HEK293 (cell line): ENCODE measurements around the gene EVI5L.

ENCODE experiments used
- EGR2 ChIP-seq: fragments of 450-650 bp; formaldehyde crosslinking; IDR thresholded peaks from 2 replicates; pipeline ENCODE4 v1.5.1; 2016; ENCODE audit warnings: low read depth, missing biosample characterization, missing genetic modification characterization
- GLI4 ChIP-seq: fragments of 450-650 bp; formaldehyde crosslinking; IDR thresholded peaks from 2 replicates; pipeline ENCODE4 v1.5.1; 2016; ENCODE audit warnings: missing biosample characterization, missing genetic modification characterization
- HOXD13 ChIP-seq: sonication (generic); formaldehyde crosslinking; IDR thresholded peaks from 2 replicates; pipeline ENCODE4 v1.8.0; 2022; ENCODE audit warnings: missing genetic modification reagents, borderline replicate concordance
- KLF9 ChIP-seq: fragments of 450-650 bp; formaldehyde crosslinking; IDR thresholded peaks from 2 replicates; pipeline ENCODE4 v1.5.1; 2016; ENCODE audit warnings: missing biosample characterization, missing genetic modification characterization, low read depth
- ZEB2 ChIP-seq: fragments of 450-650 bp; formaldehyde crosslinking; IDR thresholded peaks from 2 replicates; pipeline ENCODE4 v1.5.1; 2016; ENCODE audit warnings: missing biosample characterization, missing genetic modification characterization
- ZNF10 ChIP-seq: fragments of 450-650 bp; formaldehyde crosslinking; IDR thresholded peaks from 2 replicates; pipeline ENCODE4 v1.5.1; 2017; ENCODE audit warnings: missing biosample characterization, missing genetic modification characterization
- ZNF138 ChIP-seq: fragments of 450-650 bp; formaldehyde crosslinking; IDR thresholded peaks from 2 replicates; pipeline ENCODE4 v1.5.1; 2016; ENCODE audit warnings: missing biosample characterization, missing genetic modification characterization, borderline replicate concordance
- ZNF157 ChIP-seq: fragments of 450-650 bp; formaldehyde crosslinking; IDR thresholded peaks from 2 replicates; pipeline ENCODE4 v1.5.1; 2016; ENCODE audit warnings: missing biosample characterization, missing genetic modification characterization
- ZNF184 ChIP-seq: fragments of 450-650 bp; IDR thresholded peaks from 2 replicates; pipeline ENCODE4 v1.5.1; 2018; ENCODE audit warnings: missing biosample characterization, mild to moderate bottlenecking, missing genetic modification characterization
- ZNF248 ChIP-seq: fragments of 450-650 bp; formaldehyde crosslinking; IDR thresholded peaks from 2 replicates; pipeline ENCODE4 v1.5.1; 2017; ENCODE audit warnings: missing biosample characterization, missing genetic modification characterization
- ZNF366 ChIP-seq: fragments of 450-650 bp; formaldehyde crosslinking; conservative IDR thresholded peaks from 2 replicates; pipeline ENCODE4 v1.5.1; 2016; ENCODE audit warnings: missing biosample characterization, missing genetic modification characterization
- ZNF585B ChIP-seq: fragments of 450-650 bp; formaldehyde crosslinking; IDR thresholded peaks from 2 replicates; pipeline ENCODE4 v1.5.1; 2016; ENCODE audit warnings: missing biosample characterization, missing genetic modification characterization
- ZNF624 ChIP-seq: fragments of 450-650 bp; formaldehyde crosslinking; IDR thresholded peaks from 2 replicates; pipeline ENCODE4 v1.5.1; 2017; ENCODE audit warnings: missing biosample characterization, missing genetic modification characterization
- ZNF768 ChIP-seq: fragments of 450-650 bp; formaldehyde crosslinking; IDR thresholded peaks from 2 replicates; pipeline ENCODE4 v1.5.1; 2018; ENCODE audit warnings: missing biosample characterization, mild to moderate bottlenecking, missing genetic modification characterization
- ZNF777 ChIP-seq: fragments of 450-650 bp; formaldehyde crosslinking; IDR thresholded peaks from 2 replicates; pipeline ENCODE4 v1.5.1; 2017; ENCODE audit warnings: missing biosample characterization, missing genetic modification characterization, borderline replicate concordance
- TF ChIP-seq, protein P1 (sequence below): fragments of 450-650 bp; formaldehyde crosslinking; IDR thresholded peaks from 2 replicates; pipeline ENCODE4 v1.5.1; 2016; ENCODE audit warnings: missing biosample characterization, missing genetic modification characterization
- TF ChIP-seq, protein P2 (sequence below): fragments of 450-650 bp; formaldehyde crosslinking; IDR thresholded peaks from 2 replicates; pipeline ENCODE4 v1.5.1; 2017; ENCODE audit warnings: missing biosample characterization, mild to moderate bottlenecking, missing genetic modification characterization, moderate library complexity
- TF ChIP-seq, protein P3 (sequence below): fragments of 450-650 bp; formaldehyde crosslinking; IDR thresholded peaks from 2 replicates; pipeline ENCODE4 v1.5.1; 2016; ENCODE audit warnings: missing biosample characterization, missing genetic modification characterization
- TF ChIP-seq, protein P4 (sequence below): fragments of 450-650 bp; IDR thresholded peaks from 2 replicates; pipeline ENCODE4 v1.5.1; 2018; ENCODE audit warnings: missing biosample characterization, mild to moderate bottlenecking, missing genetic modification characterization
- TF ChIP-seq, protein P5 (sequence below): fragments of 450-650 bp; formaldehyde crosslinking; IDR thresholded peaks from 2 replicates; pipeline ENCODE4 v1.5.1; 2016; ENCODE audit warnings: missing biosample characterization, missing genetic modification characterization
- TF ChIP-seq, protein P6 (sequence below): fragments of 450-650 bp; formaldehyde crosslinking; conservative IDR thresholded peaks from 2 replicates; pipeline ENCODE4 v1.5.1; 2016; ENCODE audit warnings: low read depth, missing biosample characterization, missing genetic modification characterization
- TF ChIP-seq, protein P7 (sequence below): fragments of 450-650 bp; formaldehyde crosslinking; IDR thresholded peaks from 2 replicates; pipeline ENCODE4 v1.5.1; 2016; ENCODE audit warnings: missing biosample characterization, missing genetic modification characterization
- TF ChIP-seq, protein P8 (sequence below): fragments of 450-650 bp; formaldehyde crosslinking; IDR thresholded peaks from 2 replicates; pipeline ENCODE4 v1.5.0; 2017; ENCODE audit warnings: missing biosample characterization, missing genetic modification characterization, borderline replicate concordance

EVI5L gene

DNA sequence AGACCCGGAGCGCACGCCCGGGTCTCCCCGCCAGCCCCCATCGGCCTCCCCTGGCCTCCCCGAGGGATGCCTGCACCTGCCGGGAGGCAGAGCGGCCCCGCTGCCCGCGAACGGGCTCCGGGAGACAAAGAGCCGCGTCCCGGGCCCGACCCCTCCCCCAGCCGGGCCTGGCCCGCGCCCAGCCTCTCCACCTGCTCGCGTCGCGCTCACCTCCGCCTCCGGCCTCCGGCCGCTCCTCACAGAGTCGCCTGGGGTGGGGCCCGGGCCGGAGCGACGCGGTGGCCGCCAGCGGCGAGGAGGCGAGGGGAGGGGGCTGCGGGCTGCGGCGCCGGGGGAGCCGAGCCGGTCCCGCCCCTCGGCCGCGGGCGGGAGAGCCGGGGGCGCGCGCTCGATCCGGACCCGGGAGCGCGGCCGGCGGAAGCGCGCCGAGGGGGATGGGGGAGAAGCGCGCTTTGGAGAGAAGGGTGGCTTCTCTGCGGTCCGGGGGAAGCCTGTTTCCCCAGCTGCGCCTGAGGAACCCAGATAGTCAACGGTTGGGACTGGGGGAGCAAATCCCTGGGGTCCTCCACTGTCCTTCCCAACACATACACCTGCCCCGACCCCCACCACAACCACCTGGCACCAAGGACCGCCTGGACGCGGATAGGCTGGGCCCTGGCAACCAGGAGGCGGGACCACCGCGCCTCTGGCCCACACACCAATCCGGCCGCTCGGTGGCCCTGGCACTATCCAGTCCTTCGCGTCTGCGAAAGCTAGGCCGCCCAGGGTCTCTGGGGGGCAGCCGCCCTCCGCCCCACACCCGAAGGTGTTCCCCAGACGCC lies 44.3 kb downstream of the EVI5L start, which contains the start of gene PRR36 (continued):
- TF ChIP-seq, protein P1, sequence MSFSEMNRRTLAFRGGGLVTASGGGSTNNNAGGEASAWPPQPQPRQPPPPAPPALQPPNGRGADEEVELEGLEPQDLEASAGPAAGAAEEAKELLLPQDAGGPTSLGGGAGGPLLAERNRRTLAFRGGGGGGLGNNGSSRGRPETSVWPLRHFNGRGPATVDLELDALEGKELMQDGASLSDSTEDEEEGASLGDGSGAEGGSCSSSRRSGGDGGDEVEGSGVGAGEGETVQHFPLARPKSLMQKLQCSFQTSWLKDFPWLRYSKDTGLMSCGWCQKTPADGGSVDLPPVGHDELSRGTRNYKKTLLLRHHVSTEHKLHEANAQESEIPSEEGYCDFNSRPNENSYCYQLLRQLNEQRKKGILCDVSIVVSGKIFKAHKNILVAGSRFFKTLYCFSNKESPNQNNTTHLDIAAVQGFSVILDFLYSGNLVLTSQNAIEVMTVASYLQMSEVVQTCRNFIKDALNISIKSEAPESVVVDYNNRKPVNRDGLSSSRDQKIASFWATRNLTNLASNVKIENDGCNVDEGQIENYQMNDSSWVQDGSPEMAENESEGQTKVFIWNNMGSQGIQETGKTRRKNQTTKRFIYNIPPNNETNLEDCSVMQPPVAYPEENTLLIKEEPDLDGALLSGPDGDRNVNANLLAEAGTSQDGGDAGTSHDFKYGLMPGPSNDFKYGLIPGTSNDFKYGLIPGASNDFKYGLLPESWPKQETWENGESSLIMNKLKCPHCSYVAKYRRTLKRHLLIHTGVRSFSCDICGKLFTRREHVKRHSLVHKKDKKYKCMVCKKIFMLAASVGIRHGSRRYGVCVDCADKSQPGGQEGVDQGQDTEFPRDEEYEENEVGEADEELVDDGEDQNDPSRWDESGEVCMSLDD = peak; percentile 54; the same call in 1 of the 2 replicates
- TF ChIP-seq GLI4 (tag by site-specific recombination) = no peak
- TF ChIP-seq, protein P2, sequence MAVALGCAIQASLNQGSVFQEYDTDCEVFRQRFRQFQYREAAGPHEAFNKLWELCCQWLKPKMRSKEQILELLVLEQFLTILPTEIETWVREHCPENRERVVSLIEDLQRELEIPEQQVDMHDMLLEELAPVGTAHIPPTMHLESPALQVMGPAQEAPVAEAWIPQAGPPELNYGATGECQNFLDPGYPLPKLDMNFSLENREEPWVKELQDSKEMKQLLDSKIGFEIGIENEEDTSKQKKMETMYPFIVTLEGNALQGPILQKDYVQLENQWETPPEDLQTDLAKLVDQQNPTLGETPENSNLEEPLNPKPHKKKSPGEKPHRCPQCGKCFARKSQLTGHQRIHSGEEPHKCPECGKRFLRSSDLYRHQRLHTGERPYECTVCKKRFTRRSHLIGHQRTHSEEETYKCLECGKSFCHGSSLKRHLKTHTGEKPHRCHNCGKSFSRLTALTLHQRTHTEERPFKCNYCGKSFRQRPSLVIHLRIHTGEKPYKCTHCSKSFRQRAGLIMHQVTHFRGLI (tag by site-specific recombination) = no peak
- no peak for TF ChIP-seq ZNF768 (tag by site-specific recombination)
- TF ChIP-seq KLF9 = peak; percentile 24; the same call in 1 of the 2 replicates
- TF ChIP-seq ZNF585B (tag by site-specific recombination) = no peak
- TF ChIP-seq EGR2 (tag by site-specific recombination) = no peak
- TF ChIP-seq, protein P3, sequence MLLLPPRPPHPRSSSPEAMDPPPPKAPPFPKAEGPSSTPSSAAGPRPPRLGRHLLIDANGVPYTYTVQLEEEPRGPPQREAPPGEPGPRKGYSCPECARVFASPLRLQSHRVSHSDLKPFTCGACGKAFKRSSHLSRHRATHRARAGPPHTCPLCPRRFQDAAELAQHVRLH = no peak
- TF ChIP-seq, protein P4, sequence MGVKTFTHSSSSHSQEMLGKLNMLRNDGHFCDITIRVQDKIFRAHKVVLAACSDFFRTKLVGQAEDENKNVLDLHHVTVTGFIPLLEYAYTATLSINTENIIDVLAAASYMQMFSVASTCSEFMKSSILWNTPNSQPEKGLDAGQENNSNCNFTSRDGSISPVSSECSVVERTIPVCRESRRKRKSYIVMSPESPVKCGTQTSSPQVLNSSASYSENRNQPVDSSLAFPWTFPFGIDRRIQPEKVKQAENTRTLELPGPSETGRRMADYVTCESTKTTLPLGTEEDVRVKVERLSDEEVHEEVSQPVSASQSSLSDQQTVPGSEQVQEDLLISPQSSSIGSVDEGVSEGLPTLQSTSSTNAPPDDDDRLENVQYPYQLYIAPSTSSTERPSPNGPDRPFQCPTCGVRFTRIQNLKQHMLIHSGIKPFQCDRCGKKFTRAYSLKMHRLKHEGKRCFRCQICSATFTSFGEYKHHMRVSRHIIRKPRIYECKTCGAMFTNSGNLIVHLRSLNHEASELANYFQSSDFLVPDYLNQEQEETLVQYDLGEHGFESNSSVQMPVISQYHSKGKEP (tag by site-specific recombination) = no peak
- TF ChIP-seq, protein P5, sequence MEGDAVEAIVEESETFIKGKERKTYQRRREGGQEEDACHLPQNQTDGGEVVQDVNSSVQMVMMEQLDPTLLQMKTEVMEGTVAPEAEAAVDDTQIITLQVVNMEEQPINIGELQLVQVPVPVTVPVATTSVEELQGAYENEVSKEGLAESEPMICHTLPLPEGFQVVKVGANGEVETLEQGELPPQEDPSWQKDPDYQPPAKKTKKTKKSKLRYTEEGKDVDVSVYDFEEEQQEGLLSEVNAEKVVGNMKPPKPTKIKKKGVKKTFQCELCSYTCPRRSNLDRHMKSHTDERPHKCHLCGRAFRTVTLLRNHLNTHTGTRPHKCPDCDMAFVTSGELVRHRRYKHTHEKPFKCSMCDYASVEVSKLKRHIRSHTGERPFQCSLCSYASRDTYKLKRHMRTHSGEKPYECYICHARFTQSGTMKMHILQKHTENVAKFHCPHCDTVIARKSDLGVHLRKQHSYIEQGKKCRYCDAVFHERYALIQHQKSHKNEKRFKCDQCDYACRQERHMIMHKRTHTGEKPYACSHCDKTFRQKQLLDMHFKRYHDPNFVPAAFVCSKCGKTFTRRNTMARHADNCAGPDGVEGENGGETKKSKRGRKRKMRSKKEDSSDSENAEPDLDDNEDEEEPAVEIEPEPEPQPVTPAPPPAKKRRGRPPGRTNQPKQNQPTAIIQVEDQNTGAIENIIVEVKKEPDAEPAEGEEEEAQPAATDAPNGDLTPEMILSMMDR = no peak
- TF ChIP-seq ZNF624 (tag by site-specific recombination) = no peak
- no peak for TF ChIP-seq ZNF138 (tag by site-specific recombination)
- no peak for TF ChIP-seq ZNF248 (tag by site-specific recombination)
- TF ChIP-seq ZNF366 (tag by site-specific recombination) = no peak
- 0 out of 2 replicates have a peak, but pooled peaks have one; percentile 21 for TF ChIP-seq ZNF184 (tag by site-specific recombination)
- TF ChIP-seq ZNF10 (tag by site-specific recombination) = no peak
- TF ChIP-seq ZNF157 (tag by site-specific recombination) = no peak
- TF ChIP-seq ZEB2 (tag by site-specific recombination) = peak; percentile 88
- TF ChIP-seq, protein P6, sequence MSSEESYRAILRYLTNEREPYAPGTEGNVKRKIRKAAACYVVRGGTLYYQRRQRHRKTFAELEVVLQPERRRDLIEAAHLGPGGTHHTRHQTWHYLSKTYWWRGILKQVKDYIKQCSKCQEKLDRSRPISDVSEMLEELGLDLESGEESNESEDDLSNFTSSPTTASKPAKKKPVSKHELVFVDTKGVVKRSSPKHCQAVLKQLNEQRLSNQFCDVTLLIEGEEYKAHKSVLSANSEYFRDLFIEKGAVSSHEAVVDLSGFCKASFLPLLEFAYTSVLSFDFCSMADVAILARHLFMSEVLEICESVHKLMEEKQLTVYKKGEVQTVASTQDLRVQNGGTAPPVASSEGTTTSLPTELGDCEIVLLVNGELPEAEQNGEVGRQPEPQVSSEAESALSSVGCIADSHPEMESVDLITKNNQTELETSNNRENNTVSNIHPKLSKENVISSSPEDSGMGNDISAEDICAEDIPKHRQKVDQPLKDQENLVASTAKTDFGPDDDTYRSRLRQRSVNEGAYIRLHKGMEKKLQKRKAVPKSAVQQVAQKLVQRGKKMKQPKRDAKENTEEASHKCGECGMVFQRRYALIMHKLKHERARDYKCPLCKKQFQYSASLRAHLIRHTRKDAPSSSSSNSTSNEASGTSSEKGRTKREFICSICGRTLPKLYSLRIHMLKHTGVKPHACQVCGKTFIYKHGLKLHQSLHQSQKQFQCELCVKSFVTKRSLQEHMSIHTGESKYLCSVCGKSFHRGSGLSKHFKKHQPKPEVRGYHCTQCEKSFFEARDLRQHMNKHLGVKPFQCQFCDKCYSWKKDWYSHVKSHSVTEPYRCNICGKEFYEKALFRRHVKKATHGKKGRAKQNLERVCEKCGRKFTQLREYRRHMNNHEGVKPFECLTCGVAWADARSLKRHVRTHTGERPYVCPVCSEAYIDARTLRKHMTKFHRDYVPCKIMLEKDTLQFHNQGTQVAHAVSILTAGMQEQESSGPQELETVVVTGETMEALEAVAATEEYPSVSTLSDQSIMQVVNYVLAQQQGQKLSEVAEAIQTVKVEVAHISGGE (tag by site-specific recombination) = no peak
- TF ChIP-seq ZNF777 (tag by site-specific recombination) = no peak
- TF ChIP-seq, protein P7, sequence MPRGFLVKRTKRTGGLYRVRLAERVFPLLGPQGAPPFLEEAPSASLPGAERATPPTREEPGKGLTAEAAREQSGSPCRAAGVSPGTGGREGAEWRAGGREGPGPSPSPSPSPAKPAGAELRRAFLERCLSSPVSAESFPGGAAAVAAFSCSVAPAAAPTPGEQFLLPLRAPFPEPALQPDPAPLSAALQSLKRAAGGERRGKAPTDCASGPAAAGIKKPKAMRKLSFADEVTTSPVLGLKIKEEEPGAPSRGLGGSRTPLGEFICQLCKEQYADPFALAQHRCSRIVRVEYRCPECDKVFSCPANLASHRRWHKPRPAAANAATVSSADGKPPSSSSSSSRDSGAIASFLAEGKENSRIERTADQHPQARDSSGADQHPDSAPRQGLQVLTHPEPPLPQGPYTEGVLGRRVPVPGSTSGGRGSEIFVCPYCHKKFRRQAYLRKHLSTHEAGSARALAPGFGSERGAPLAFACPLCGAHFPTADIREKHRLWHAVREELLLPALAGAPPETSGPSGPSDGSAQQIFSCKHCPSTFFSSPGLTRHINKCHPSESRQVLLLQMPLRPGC = no peak
- TF ChIP-seq HOXD13 (CRISPR knock-in tag) = no peak
- TF ChIP-seq, protein P8, sequence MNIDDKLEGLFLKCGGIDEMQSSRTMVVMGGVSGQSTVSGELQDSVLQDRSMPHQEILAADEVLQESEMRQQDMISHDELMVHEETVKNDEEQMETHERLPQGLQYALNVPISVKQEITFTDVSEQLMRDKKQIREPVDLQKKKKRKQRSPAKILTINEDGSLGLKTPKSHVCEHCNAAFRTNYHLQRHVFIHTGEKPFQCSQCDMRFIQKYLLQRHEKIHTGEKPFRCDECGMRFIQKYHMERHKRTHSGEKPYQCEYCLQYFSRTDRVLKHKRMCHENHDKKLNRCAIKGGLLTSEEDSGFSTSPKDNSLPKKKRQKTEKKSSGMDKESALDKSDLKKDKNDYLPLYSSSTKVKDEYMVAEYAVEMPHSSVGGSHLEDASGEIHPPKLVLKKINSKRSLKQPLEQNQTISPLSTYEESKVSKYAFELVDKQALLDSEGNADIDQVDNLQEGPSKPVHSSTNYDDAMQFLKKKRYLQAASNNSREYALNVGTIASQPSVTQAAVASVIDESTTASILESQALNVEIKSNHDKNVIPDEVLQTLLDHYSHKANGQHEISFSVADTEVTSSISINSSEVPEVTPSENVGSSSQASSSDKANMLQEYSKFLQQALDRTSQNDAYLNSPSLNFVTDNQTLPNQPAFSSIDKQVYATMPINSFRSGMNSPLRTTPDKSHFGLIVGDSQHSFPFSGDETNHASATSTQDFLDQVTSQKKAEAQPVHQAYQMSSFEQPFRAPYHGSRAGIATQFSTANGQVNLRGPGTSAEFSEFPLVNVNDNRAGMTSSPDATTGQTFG = no peak
